ENCODE data around the gene IL1RAPL2.

GRCh38 chrX:104564921-104565703, 887 bp upstream of the IL1RAPL2 start:
- TF ChIP-seq EP300 (IDR thresholded peaks at IDR 0.05) (no peak), RAD21 (conservative IDR thresholded peaks at IDR 0.05 in 1 of 2, IDR thresholded peaks at IDR 0.05 in 1 of 2) (no peak), TP53 (CRISPR knock-in tag; IDR thresholded peaks at IDR 0.05) (no peak), CTCF (IDR thresholded peaks at IDR 0.05) (no peak), FOXS1 (CRISPR knock-in tag; IDR thresholded peaks at IDR 0.05) (no peak), CHD2 (IDR thresholded peaks at IDR 0.05; ENCODE audit: low read length, partially characterized antibody) (no peak), SMC3 (IDR thresholded peaks at IDR 0.05) (no peak), POLR2A (IDR thresholded peaks at IDR 0.05; ENCODE audit: low read length) (no peak), MAX (IDR thresholded peaks at IDR 0.05) (no peak), REST (IDR thresholded peaks at IDR 0.05) (no peak)
